CMK (cell line): ENCODE data around the gene INSM1.

Experiments
- DNase-seq: peaks from one replicate; pipeline ENCODE4 v3.0.0-alpha.2; 2010; ENCODE audit warnings: low read depth

INSM1 gene

DNA sequence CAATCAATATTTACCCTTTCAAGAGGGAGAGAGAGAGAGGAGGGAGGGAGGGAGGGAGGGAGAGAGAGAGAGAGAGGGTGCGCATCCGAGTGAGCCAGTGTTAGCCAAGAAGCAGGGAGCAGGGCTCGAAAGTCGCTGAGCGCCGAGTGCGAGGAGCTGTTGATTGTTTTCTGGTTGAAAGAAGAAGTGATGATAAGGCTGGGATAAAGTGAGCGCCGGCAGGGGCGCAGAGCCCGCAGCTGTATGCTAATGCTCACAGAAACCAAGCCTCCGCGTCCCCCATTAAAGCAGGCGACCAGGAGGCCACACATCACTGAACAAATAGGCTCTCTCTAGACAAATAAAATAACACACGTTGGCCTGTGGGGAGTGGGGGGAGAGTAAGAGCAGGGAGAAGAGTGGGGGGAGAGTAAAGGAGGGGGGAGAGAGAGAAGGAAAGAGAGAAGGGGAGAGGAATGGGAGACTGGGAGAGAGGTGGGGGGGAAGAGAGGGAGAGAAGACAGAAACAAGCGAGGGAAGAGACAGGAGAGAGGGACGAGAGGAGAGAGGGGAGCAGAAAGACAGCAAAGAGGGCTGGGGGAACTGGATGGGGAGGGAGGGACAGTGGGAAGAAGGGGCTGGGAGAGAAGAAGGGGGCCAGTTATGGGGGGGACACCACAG lies 5.0 kb upstream of the INSM1 start:
- DNase-seq, result no peak

DNA sequence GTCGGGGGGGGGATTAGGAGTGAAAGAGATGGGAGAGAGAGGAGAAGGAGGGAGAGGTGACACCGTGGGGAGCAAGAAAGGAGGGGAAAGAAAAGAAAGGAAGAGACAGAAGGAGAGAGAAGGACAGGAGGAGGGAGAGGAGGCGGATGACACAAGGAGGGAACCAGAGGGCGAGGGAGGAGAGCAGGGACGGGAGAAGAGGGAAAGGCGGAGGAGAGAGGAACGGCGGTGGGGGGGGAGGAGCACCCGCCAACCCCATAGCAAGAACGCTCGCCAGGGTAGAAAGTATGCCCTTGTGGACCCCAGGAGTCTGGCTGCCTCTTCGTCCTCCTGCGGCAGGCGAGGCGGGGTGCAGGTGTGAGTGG lies 4.5 kb upstream of the INSM1 start:
- DNase-seq, result no peak

DNA sequence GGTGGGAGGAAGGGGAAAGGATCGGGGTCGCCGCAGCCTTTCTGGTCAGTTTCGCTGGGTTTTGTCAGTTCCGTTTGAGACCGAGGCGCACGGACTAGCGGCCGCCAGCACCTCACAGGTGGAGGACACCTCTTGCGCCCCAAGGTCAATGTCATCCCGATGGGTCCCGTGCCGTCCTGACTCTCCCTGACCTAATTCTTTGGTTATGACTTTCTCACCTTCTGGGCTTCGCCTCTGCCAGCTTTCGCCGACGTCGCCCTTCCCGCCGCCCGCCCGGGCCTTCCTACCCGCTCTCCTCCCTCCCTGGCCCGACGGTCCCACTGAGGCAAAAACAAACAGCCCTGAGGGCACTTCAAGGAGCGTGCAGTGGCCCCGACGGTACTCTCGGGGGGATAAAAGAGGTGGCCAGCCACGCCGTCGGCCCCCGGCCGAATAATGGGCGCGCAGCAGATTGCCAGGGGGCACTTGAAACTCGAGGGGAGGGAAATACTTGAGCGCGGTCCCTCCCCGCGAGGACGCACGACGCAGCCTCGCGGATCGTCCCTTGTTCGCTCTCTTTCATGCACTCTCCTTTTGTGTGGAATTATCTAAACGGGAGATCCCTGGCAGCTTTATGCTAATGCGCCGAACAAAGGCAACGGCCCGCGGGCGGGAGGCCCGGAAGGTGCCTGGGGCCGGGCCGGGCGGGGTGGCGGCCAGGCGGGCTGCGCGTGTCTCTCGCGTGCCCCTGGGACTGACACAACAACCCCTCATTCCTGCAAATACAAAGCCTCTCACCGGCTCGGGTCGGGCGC lies 3.9 kb upstream of the INSM1 start:
- DNase-seq, result no peak

DNA sequence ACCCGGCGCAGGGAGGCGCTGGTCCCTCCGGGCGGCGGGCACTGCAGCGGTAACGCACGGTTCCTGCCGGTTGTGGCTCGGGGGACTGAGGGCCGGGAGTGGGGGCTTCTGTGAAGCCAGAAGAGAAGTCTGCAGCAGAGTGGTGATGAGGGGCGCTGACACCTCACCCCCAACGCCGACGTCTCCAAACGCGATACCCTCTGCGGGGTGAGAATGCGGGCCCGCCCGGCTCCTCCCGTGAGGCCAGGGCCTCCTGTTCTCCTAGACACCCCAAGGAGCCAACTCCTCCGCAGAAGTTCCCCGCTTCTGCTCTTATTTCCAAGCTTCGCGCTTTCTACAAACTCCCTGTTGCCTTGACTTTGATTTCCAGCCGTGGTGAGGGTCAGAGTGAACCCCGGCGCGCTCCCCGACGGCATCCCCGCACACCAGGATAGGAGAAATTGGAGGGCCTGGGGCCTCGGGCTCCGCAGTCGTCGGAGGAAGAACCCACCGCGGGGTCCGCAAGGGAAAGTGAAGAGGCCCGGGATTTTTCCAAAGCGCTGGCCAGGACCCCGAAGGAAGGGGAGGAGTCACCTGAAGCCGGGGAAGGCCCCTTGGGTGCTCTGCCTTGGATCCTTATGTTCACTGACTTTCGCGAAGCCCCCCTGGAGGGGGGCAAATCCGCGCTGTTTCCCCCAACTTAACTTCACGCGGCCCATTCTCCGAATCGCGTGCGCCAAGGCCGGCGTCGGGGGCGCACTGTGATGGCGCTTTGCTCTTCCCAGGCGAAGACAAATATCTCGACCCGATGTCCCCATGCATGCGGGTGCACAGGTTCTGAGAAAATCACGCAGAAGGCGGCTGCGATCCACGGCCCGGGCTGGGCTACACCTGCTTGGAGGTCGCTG lies 3.1 kb upstream of the INSM1 start:
- no peak for DNase-seq

DNA sequence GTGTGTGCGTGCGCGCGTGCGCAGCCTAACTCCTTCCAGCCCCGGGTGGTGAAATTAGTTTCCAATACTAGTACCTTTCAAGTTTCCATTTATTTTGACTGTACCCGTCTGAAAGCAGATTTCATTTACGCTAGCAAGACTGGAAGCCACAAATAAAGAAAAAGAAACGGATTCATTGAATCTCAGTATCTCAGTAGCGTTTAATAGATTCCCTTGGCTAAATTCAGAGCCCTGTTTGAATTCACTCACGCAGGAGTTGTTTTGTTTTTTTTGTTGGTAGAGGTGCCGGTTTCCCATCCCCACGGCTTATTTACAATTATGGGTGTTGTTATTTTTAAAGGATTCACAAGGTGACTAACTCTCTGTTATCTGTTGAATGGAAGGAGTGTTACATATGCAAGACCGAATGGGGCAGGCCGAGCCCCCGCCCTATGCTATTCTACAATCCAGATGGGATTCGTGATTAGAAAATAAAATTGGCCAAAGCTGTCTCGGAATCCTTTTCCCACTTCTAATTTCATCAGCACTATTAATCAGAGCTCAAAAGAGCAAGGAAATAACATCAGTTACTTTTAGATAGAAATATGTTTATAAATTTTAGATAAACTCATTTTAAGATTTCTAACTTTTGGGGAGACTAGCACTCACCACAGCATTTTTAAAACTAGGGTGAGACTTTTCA lies 2.3 kb upstream of the INSM1 start:
- DNase-seq, result no peak

DNA sequence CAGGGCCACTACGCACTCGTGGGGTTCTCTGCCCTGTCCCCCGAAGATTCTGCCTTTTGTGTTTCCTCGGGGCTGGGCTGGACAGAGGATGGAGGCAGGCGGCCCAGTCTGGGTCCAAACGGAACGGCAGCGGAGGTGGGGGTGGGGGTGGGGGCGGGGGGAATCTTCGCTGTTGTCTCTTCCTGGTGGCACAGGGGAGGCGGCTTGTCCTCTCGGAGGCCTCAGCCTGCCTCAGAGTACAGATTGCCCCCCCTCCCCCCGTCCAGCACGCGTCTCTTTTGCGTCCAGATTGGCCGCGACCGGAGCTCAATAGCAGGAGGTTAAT lies 1.4 kb upstream of the INSM1 start:
- DNase-seq, result no peak

DNA sequence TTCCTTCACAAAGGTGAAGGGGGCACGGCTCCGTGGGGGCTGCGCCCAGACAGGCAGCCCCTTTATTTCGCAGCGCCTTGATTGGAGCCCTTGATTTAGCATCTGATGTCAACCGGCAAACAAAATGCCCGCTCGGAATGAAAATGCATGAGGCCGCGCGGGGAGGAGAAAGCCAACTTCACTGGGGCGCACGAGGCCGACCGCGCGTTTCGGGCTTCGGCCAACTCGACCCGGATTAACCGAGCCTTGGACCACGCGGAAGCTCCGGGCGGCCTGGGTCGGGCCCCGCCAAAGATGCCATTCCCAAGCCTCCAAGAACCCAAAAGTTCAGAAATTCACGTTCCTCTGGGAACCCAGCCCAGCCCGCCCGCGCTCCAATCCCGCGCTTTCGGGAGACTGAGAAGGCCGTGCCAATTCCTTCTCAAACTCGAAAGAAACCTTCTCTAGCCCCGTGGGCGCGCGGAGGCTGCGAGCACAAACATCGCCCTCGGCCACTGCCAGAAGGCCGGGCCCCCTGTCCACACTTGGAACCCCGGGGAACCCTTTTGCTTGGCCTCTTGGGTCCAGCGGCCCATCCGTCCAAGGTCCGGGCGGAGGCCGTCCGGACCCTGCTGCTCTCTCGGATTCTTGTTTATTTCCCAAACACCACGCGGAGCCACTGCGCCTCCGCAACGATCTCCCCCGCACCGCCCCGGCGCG lies 879 bp upstream of the INSM1 start:
- DNase-seq, result no peak

DNA sequence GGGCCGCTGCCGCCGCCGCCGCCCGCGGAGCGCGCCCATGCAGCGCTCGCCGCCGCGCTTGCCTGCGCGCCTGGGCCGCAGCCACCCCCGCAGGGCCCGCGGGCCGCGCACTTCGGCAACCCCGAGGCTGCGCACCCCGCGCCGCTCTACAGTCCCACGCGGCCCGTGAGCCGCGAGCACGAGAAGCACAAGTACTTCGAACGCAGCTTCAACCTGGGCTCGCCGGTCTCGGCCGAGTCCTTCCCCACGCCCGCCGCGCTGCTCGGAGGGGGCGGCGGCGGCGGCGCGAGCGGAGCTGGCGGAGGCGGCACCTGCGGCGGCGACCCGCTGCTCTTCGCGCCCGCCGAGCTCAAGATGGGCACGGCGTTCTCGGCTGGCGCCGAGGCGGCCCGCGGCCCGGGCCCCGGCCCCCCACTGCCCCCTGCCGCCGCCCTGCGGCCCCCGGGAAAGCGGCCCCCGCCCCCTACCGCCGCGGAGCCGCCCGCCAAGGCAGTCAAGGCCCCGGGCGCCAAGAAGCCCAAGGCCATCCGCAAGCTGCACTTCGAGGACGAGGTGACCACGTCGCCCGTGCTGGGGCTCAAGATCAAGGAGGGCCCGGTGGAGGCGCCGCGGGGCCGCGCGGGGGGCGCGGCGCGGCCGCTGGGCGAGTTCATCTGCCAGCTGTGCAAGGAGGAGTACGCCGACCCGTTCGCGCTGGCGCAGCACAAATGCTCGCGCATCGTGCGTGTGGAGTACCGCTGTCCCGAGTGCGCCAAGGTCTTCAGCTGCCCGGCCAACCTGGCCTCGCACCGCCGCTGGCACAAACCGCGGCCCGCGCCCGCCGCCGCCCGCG lies 730 bp downstream of the INSM1 start:
- no peak for DNase-seq

DNA sequence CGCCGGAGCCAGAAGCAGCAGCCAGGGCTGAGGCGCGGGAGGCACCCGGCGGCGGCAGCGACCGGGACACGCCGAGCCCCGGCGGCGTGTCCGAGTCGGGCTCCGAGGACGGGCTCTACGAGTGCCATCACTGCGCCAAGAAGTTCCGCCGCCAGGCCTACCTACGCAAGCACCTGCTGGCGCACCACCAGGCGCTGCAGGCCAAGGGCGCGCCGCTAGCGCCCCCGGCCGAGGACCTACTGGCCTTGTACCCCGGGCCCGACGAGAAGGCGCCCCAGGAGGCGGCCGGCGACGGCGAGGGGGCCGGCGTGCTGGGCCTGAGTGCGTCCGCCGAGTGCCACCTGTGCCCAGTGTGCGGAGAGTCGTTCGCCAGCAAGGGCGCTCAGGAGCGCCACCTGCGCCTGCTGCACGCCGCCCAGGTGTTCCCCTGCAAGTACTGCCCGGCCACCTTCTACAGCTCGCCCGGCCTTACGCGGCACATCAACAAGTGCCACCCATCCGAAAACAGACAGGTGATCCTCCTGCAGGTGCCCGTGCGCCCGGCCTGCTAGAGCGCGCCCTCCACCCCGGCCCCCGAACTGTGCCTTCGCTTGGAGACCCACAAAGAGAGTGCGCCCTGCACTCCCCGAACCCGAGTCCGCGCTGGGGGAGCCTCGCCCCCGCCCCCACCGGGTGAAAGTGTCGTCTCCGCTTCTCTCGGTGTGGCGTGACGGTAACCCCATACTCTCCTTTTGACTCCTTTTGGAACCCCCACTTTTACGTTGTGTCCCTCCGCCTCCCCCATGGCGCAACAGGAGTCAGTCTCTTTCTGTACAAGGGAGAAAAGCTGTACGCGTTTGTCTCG lies 1.6 kb downstream of the INSM1 start:
- no peak for DNase-seq

DNA sequence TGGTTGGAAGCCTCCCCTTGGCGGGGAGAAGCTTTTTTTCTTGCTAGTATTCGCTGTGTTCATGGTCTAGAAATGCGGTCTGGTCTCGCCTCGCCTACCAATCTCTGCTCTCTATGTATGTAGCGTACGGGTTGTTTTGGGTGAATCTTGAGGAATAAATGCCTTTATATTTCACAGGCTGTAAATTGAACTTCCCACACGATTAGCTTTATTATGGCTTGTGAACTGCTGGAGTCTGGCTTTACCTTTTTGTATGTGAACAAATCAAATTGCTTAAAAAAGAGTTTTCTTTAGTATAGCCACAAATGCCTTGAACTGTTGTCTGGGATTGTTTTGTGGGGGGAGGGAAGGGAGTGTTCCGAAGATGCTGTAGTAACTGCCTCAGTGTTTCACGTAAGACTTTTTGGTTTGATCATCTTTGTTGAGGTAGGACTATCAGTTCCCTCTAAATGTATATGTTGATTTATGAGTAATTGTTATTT lies 2.2 kb downstream of the INSM1 start:
- no peak for DNase-seq

DNA sequence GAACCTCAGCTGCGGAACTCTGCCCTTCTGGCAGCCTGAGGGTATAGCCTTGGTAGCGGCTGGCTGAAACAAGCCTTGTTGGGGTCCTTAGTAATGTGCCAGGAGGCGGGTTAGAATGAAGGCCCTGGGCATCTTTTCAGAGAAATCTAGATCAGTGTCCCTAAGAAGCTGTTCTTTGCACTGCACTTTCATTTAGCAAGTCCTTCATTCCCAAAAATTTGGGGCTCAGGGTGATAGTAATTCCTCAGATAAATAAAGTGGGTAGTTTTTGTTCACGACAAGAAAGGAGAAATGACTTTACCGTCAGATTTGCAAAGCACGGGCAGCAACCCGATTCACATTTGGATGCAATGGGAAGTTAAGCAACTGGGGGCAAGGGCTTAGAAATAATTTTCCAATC lies 3.2 kb downstream of the INSM1 start:
- DNase-seq, result no peak

DNA sequence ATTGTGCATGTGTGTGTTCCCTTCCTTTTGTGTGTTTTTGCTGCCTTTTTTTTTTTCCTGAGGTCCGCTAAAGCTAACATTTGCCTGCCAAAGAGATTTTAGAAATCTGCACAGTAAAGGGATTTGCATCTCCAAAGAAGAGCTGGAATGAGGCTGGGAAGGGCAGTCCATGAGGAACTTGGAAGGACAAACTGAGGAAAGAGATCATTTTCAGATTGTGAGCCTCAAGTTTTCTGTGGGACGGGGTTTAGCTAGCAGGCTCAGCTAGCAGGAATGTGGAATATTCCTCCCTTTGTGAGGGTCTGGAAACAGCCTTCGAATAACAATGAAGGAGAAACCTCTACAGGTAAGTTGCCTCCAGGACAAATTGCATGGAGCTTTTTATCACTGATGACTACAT lies 3.8 kb downstream of the INSM1 start:
- no peak for DNase-seq

DNA sequence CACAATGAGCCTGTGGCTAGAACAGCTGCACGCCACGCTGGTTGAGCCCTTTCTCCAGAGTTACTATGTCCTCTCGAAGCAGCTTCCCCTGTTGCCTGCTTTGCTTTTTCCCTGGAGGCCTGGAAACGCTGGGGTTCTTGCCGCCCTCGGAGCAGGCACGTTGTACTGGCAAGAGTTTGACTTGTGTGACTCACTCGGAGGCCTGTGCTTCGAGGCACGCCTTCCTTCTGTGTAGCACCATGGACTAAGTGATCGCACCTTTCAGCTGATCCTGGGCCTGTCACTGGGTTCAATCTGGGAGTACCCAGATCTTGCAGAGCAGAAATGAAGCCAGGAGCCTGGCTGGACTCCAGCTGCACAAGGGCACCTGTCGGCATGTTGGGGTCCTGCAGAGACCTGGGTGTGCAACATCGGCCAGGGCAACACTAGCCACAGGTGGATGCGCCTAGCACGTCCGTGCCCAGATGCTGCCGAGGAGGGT lies 5.2 kb downstream of the INSM1 start:
- DNase-seq, result no peak

DNA sequence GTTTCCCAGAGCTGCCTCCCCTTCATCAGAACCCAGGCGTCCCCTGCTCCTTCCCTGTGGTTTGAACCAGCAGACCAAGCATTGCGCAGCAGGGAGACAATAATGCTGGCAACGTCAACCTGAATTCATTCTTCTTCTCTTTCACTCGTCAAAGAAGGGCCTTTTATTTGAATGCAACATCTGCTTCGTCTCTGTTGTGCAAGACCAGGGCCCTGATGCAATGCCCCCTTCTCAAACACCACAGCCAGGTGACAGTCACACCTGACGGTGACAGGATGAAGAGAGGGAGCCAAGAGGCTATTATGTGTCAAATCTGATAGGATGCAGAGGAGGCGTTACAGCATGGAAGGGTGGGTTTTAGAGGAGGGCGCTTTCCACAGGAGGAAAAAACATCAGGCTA lies 8.0 kb downstream of the INSM1 start:
- DNase-seq, result no peak

DNA sequence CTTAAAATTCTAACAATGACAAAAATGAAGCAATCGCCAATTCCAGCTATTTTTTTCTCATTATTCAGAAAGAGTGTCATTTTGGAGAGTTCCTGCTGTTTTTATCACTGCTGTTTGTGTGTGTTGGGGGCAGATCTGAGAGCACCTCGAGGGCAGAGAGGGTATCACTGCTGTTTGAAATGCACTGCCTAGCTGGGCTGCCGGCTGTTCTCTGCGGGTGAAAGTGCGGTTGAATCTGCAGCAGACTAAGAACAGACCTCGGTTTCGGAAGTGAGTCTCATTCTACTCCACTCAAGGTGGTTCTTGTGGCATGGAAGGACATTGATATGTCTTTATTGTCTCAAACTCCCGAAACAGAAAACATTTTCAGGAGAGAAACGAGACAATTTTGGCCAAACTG lies 18.3 kb downstream of the INSM1 start:
- no peak for DNase-seq

DNA sequence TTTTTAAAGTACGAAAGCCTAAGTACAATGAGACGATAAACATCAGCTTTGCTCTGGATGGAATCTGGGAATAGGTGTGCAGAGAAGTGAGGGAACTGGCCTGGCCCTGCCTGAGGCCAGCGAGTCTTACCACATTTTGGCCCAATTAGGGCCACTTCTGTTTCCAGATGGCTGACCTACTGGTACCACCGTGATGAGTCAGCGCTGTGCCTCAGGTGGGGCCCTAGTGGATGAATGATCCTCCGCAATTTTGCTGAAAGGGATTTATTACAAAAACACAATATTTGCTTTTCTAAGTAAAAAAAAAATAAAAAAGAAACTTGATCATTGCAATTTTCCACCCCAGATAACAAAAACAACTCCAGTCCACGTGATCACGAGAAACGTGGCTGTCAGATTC lies 22.5 kb downstream of the INSM1 start:
- DNase-seq, result no peak

DNA sequence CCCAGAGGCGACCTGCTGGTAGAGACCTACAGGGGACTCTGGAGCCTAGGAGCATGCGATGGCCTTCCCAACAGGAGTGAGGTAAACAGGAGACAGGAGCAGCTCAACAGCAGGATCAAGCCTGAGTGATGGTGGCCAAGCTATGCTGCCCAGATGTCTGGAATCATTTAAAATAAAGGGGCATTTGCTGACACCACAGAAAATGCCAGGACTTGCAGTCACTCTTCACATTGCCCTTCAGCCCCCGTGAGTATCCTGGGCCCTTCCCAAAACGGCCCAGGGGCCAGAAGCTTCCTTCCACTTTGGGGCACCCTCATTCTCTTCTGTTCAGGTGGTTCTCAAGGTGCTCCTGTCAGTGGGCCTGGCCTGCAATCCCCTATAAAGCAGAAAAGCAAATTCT lies 23.2 kb downstream of the INSM1 start:
- no peak for DNase-seq

DNA sequence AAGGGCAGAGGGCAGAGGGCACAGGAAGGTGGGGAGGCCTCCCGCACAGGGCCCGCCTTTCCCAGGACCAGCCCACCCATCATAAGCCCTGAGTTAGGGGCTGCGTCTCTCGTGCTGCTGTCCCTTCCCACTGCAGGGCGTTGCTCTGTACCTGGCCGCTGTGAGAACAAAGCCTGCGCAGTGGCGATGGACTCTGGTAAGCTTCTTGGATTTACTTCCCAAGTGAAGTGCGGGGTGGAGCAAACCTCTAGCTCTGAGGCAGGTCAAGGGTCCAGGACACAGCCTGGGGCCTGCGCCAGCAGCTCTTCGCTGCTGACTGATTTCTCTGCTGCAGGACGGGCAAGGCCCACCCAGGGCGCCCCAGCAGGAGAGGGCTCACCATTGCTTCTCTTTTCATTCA lies 23.9 kb downstream of the INSM1 start:
- DNase-seq, result no peak

DNA sequence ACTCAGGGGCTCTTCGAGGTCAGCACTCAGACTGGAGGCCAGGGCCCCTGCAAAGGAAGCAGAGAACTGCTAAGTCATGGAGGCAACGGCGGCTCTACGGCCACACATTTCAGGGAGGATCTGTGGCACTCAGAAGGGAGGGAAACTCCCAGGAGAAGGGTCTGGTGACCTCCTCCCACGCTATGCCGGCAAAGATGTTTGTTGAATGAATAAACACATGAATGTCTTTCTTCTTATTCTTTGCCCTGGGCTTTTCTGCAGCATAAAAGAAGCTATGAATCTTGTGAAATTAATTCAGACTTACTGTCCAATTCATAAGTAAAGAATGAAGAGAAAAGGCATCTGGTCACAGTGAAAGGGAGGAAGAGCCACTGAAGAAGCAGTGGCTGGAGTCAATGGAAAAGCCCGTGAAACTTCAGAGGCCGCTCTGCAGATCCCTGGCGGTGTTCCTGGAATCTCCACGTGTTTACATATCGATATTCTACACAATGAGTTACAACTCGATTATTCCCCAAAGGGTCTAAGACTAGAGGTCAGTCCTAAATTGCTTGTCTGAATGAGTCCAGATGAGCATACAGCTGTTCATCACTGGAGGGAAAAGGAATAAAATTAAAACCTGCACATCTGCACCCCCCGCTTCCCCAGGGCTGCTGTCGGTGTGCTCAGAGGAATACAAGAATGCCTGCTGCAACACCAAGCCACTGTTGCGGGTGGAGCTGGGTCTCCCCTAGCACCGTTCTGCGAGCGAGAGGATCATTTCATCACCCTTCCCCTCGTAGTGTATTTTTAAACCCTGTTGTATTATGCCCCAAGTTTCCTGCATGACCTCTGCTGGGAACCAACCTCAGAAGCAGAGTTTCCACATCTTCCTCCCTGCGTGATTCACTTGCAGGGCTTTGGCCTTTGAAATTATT lies 25.6 kb downstream of the INSM1 start:
- DNase-seq, result peak; percentile 38
